ENCODE measurements around the gene NPC2.

- no peak for TF ChIP-seq NFE2L2 (conservative IDR thresholded peaks at IDR 0.05; ENCODE audit: low read length)
- TF ChIP-seq CTCF (IDR thresholded peaks at IDR 0.05) = no peak
- no peak for TF ChIP-seq RAD21 (conservative IDR thresholded peaks at IDR 0.05 in 1 of 2, IDR thresholded peaks at IDR 0.05 in 1 of 2)
- no peak for TF ChIP-seq CHD2 (IDR thresholded peaks at IDR 0.05; ENCODE audit: low read length, partially characterized antibody)
- TF ChIP-seq EP300 (IDR thresholded peaks at IDR 0.05) = no peak
- TF ChIP-seq MYC (IDR thresholded peaks at IDR 0.05; ENCODE audit: borderline replicate concordance, low read length) = no peak
- no peak for TF ChIP-seq POLR2A (IDR thresholded peaks at IDR 0.05; ENCODE audit: low read length)
- no peak for TF ChIP-seq BCL3 (IDR thresholded peaks at IDR 0.05)
- TF ChIP-seq CBX8 (IDR thresholded peaks at IDR 0.05) = no peak
- no peak for TF ChIP-seq KDM5A (IDR thresholded peaks at IDR 0.05)
- no peak for TF ChIP-seq KDM1A (IDR thresholded peaks at IDR 0.05; ENCODE audit: low read depth)
- no peak for TF ChIP-seq SREBF2 (IDR thresholded peaks at IDR 0.05)
These were observed 35.3 kb upstream of the NPC2 start for GRCh38 chr14:74528406-74528805.

Measured in A549 (cell line).